ENCODE results near the gene KRT71.

KRT71 gene

DNA sequence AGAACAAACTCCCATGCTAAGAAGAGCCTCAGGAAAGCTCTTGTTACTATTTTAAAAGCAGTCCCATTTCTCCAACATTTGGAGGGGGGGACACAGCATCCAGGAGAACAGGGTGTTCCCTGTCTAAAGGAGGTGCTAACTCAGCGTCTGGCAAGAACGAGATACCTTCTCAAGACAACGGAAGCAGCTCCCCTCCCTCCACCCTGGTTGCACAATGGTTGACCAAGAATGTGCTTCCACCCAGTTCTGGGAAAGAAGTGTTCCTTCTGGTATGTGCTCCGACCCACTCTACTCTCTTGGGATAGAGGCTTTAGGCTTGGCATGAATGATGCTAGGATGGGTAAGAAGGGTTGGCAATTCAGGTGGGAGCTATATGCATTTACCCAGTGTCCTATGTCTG is 58.4 kb downstream of the KRT71 start:
- TF ChIP-seq, protein P1, sequence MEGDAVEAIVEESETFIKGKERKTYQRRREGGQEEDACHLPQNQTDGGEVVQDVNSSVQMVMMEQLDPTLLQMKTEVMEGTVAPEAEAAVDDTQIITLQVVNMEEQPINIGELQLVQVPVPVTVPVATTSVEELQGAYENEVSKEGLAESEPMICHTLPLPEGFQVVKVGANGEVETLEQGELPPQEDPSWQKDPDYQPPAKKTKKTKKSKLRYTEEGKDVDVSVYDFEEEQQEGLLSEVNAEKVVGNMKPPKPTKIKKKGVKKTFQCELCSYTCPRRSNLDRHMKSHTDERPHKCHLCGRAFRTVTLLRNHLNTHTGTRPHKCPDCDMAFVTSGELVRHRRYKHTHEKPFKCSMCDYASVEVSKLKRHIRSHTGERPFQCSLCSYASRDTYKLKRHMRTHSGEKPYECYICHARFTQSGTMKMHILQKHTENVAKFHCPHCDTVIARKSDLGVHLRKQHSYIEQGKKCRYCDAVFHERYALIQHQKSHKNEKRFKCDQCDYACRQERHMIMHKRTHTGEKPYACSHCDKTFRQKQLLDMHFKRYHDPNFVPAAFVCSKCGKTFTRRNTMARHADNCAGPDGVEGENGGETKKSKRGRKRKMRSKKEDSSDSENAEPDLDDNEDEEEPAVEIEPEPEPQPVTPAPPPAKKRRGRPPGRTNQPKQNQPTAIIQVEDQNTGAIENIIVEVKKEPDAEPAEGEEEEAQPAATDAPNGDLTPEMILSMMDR (IDR thresholded peaks at IDR 0.05; ENCODE audit: control insufficient read depth, extremely low read depth, insufficient read depth) = no peak
- DNase-seq (ENCODE audit: low read depth) = no peak
- H3K4me3 ChIP-seq (ENCODE audit: low read depth, low read length) = no peak overlapping the region

DNA sequence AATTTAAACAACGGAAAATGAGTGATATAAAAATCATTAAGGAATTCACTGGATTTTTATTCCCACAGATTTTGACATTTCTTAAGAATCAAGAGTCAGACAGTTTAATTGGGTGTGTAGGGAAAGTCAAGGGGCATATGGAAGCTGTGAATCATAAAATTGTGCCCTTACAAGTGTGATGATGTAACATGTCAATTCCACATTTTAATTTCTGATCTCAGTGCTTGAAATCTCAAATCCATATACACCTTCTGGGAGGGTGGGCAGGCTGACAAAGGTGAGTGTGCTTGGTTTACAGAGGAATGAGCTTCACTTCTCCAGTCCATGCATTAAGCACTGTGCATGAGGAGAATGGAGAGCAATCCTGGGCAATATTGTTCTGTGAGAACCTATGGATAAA is 58.8 kb downstream of the KRT71 start:
- no peak for DNase-seq (ENCODE audit: low read depth)
- no peak overlapping the region for H3K4me3 ChIP-seq (ENCODE audit: low read depth, low read length)
- TF ChIP-seq, protein P1 (IDR thresholded peaks at IDR 0.05; ENCODE audit: control insufficient read depth, extremely low read depth, insufficient read depth) = no peak

Measured in LNCaP clone FGC (cell line).